ENCODE data around the gene DNAJC18.

The DNAJC18 gene

GRCh38 chr5:139383993-139384590 is 55.2 kb downstream of the DNAJC18 start:
- Mint-ChIP-seq H3K27ac (peak overlapping the region; percentile 79), H3K4me3 (no peak overlapping the region), H3K27me3 (no peaks in the 10 kb centered on the region), H3K36me3 (no peaks in the 10 kb centered on the region), H3K9me3 (ENCODE audit: low read depth) (no peaks in the 10 kb centered on the region), H3K4me1 (ENCODE audit: low read depth) (peaks cover 28% of the 10 kb centered on the region)

- Mint-ChIP-seq H3K4me3 (peak within 1 kb of the TSS; percentile 30), H3K4me1 (ENCODE audit: low read depth) (peaks cover 25% of the 10 kb centered on the region), H3K27me3 (no peaks in the 10 kb centered on the region), H3K36me3 (no peaks in the 10 kb centered on the region), H3K27ac (no peak within 1 kb of the TSS), H3K9me3 (ENCODE audit: low read depth) (no peaks in the 10 kb centered on the region)
Observed at GRCh38 chr5:139383275-139383992, 55.9 kb downstream of the DNAJC18 start, which contains the start of gene SLC23A1. Gene SLC23A1, minus strand, starts transcription at chr5:139383297. Its CDS starts 44 bp downstream, at chr5:139383253.

- Mint-ChIP-seq H3K36me3 (no peaks in the 10 kb centered on the region), H3K27ac (no peak overlapping the region), H3K4me1 (ENCODE audit: low read depth) (peaks cover 22% of the 10 kb centered on the region), H3K9me3 (ENCODE audit: low read depth) (no peaks in the 10 kb centered on the region), H3K4me3 (no peak overlapping the region), H3K27me3 (no peaks in the 10 kb centered on the region)
Observed at GRCh38 chr5:139382807-139383206, 56.5 kb downstream of the DNAJC18 start.

- Mint-ChIP-seq H3K27ac (no peak overlapping the region), H3K27me3 (no peaks in the 10 kb centered on the region), H3K9me3 (ENCODE audit: low read depth) (no peaks in the 10 kb centered on the region), H3K4me1 (ENCODE audit: low read depth) (peaks cover 22% of the 10 kb centered on the region), H3K4me3 (no peak overlapping the region), H3K36me3 (no peaks in the 10 kb centered on the region)
Observed at GRCh38 chr5:139381837-139382761, 57.2 kb downstream of the DNAJC18 start.

DNA sequence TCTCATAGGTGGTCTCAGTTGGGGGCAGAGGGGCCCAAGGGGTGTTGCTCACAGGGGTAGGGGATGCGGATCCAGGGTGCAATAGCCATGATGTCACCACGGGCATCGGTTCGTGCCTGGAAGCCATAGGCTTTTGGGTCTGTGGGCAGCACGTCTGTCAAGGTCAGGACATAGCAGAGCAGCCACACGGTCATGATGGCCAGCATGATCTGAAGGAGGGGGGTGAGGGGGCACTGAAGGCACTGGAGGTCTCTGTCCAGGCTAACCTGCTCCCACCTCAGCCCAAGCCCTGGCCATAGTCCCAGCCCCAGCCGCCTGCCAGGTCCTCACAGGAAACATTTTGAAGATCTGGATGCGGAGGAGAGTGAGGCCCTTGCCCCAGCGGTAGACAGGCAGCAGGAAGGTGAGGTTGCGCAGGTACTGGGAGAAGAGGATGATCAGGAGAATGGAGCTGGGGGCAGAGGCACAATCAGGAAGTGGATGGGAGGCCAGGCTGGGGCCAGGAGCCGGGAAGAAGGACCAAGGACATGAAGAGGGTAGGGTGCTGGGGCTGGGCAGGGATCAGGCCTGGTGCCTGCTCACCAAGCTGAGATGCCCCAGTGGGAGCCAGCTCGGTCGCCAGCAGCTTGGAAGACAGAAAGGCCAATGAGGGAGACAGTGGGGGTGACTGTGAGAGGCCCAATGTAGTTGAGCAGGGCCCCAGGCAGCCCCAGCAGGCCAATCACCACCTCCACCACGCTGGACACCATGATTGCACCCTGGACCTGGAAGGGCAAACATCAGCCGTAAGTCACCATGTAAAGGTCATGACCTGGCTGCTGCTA is 59.5 kb downstream of the DNAJC18 start:
- H3K27ac Mint-ChIP-seq: no peak overlapping the region

DNA sequence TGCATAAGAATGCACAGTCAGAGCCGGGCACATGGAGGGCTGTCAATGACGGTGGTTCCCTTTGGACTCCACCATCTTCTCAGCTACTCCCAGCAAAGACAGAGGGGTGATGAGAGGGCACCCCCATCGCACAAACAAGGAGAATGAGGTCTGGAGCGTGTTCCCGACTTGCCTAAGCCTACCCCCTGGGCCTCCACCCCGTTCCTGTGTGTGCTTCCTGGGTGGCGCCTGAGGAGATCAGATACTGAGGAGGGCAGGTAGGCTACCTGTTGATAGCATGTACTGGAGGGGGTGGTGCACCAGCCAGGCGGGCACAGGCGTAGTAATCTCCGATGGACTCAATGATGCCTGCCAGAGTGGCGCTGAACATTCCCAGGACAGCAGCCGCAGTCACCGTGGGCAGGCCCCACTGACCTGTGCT is 60.4 kb downstream of the DNAJC18 start:
- Mint-ChIP-seq H3K4me1 (ENCODE audit: low read depth) (no peaks in the 10 kb centered on the region), H3K27me3 (no peaks in the 10 kb centered on the region), H3K9me3 (ENCODE audit: low read depth) (no peaks in the 10 kb centered on the region), H3K36me3 (peaks cover 2% of the 10 kb centered on the region), H3K27ac (no peak overlapping the region), H3K4me3 (no peak overlapping the region)

More for the DNA sequence above, 59.5 kb downstream of the DNAJC18 start:
- Mint-ChIP-seq H3K9me3 (ENCODE audit: low read depth) (no peaks in the 10 kb centered on the region), H3K4me1 (ENCODE audit: low read depth) (peaks cover 7% of the 10 kb centered on the region), H3K36me3 (peaks cover 2% of the 10 kb centered on the region), H3K27me3 (no peaks in the 10 kb centered on the region), H3K4me3 (no peak overlapping the region)

DNA sequence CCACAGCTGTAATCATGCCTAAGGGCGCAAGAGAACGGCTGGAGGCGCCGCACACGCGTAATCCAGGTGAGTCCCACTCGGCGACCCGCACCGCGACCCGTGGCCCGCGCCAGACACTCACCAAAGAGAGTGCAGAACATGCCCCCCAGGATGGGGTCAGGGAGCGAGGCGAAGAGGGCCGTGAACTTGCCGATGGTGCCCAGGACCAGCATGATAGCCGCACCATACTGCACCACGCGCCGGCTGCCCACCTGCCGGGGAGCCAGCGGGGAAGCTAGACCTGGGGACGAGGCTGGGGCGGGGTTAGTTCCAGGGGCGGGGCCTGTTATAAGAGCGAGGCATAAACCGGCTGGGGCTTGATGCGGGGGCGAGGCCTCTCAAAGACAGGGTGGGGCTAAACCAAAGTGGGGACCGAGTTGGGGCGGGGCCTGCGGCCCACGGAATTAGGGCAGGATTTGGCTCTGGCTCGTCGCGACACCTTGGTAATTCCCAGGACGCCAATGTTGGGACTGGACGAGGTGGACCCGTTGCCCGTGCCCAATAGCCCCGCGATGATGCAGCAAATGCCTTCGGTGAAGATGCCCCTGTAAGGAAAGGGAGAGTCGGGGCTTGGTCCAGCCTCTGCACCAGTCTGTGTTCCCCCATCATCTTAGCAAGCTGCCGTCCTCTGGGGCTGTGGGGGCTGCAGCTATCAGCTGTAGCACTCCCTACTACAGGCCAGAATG is 61.1 kb downstream of the DNAJC18 start:
- Mint-ChIP-seq H3K4me3 (no peak overlapping the region), H3K4me1 (ENCODE audit: low read depth) (no peaks in the 10 kb centered on the region), H3K27ac (no peak overlapping the region), H3K36me3 (peaks cover 2% of the 10 kb centered on the region), H3K9me3 (ENCODE audit: low read depth) (no peaks in the 10 kb centered on the region), H3K27me3 (no peaks in the 10 kb centered on the region)

- no peak overlapping the region for H3K27ac Mint-ChIP-seq
- H3K9me3 Mint-ChIP-seq (ENCODE audit: low read depth): no peaks in the 10 kb centered on the region
- H3K36me3 Mint-ChIP-seq: peaks cover 4% of the 10 kb centered on the region
- H3K27me3 Mint-ChIP-seq: no peaks in the 10 kb centered on the region
- no peak overlapping the region for H3K4me3 Mint-ChIP-seq
- H3K4me1 Mint-ChIP-seq (ENCODE audit: low read depth): no peaks in the 10 kb centered on the region
Observed at GRCh38 chr5:139377226-139377625, 62.1 kb downstream of the DNAJC18 start.

GRCh38 chr5:139376364-139376763 is 63.0 kb downstream of the DNAJC18 start:
- Mint-ChIP-seq H3K9me3 (ENCODE audit: low read depth) (no peaks in the 10 kb centered on the region), H3K4me3 (no peak overlapping the region)

DNA sequence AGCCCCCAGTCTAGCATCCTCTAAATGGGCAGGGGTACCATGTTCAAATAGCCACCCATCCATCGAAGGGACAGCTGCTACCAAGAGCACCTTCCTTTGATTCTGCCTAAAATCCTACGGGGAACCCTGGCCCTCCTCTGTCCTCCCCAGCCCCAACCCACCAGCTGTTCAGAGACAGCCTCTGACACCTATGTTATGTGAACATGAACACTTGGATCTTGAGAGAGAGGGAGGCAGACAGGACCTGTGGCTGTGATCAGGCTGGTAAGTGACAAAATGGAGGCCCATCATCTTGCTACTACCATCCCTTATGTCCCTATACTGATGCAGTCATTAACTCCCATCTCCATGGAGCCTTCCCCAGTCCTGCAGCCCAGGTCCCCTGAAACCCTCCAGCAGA is 64.4 kb downstream of the DNAJC18 start:
- Mint-ChIP-seq H3K27me3 (no peaks in the 10 kb centered on the region), H3K4me3 (no peak overlapping the region), H3K36me3 (peaks cover 4% of the 10 kb centered on the region), H3K27ac (no peak overlapping the region), H3K4me1 (ENCODE audit: low read depth) (no peaks in the 10 kb centered on the region), H3K9me3 (ENCODE audit: low read depth) (no peaks in the 10 kb centered on the region)

More at GRCh38 chr5:139376364-139376763, 63.0 kb downstream of the DNAJC18 start:
- no peaks in the 10 kb centered on the region for H3K4me1 Mint-ChIP-seq (ENCODE audit: low read depth)
- H3K36me3 Mint-ChIP-seq: peaks cover 4% of the 10 kb centered on the region
- no peak overlapping the region for H3K27ac Mint-ChIP-seq
- no peaks in the 10 kb centered on the region for H3K27me3 Mint-ChIP-seq

DNA sequence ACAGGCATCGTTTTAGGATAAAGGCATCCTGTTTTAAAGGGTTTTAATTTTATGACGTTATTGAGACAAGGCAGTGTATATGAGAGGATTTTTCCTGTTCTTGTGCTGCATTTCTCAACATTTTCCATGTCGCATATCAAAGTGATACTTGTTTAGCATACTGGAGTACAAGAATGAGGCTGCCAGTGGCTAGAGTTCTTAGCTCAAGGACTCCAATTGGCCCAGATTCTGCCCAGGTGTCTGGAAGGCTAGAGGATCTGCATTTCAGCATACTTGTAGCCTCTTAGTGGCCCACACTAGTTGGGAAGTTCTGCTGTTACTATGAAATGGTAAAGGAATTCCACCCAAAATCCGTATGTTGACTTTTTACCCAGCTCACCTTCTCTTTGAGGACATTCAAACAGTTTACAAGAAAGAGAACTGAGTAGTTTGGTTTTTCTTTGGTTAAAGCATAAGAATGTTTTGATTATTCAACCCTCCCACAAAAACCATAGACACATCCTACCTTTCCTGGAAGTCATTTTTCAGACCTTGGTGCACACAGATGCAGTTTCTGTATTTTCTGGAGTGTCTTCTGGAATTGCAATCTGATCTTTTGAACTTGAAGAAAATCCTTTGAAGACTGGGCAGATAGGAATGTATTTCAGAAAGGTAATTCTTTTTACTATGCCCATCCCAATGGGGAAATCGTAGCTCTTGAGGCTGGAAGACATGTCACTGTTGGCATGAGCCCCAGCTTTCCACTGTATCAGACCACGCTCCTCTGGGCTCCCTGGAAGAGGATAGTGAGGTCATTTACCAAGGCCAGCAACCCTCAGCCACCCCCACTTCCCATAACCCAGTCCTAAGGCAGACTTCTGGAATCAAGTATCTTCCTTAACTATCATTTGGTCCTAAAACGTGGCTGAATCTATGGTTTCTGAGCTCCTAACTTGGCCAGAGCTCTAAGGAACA is 67.6 kb downstream of the DNAJC18 start:
- H3K36me3 Mint-ChIP-seq: peaks cover 6% of the 10 kb centered on the region
- H3K27me3 Mint-ChIP-seq: no peaks in the 10 kb centered on the region
- no peaks in the 10 kb centered on the region for H3K9me3 Mint-ChIP-seq (ENCODE audit: low read depth)
- no peaks in the 10 kb centered on the region for H3K4me1 Mint-ChIP-seq (ENCODE audit: low read depth)
- no peak overlapping the region for H3K27ac Mint-ChIP-seq
- H3K4me3 Mint-ChIP-seq: no peak overlapping the region

DNA sequence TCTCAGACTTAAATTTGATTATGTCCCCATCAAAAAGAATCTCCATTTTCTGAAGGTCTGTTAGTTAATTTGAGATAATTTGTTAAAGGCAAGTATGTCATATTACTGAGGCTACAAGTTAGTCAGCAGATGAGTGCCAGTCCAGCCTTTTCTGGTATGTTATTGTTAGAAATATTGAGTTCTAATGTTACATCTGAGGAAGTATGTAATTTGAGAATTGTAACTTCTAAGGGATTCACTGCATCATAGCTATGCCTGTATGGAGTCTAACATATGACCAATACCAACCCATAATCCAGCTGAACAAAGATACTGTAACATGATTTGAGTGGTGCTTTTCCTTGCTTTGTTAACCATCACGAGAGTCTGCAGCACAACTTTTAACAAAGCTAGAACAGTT is 70.1 kb downstream of the DNAJC18 start:
- Mint-ChIP-seq H3K4me3 (no peak overlapping the region), H3K27ac (no peak overlapping the region), H3K4me1 (ENCODE audit: low read depth) (no peaks in the 10 kb centered on the region), H3K9me3 (ENCODE audit: low read depth) (no peaks in the 10 kb centered on the region), H3K27me3 (no peaks in the 10 kb centered on the region), H3K36me3 (peaks cover 4% of the 10 kb centered on the region)

- no peaks in the 10 kb centered on the region for H3K27me3 Mint-ChIP-seq
- peak overlapping the region; percentile 86 for H3K27ac Mint-ChIP-seq
- peaks cover 4% of the 10 kb centered on the region for H3K36me3 Mint-ChIP-seq
- H3K4me1 Mint-ChIP-seq (ENCODE audit: low read depth): no peaks in the 10 kb centered on the region
- no peak overlapping the region for H3K4me3 Mint-ChIP-seq
- H3K9me3 Mint-ChIP-seq (ENCODE audit: low read depth): no peaks in the 10 kb centered on the region
Observed at GRCh38 chr5:139368613-139369012, 70.7 kb downstream of the DNAJC18 start.

Measured in activated naive CD8-positive, alpha-beta T cell (primary cell).